GM18505 (cell line): ENCODE measurements around the gene FARP2.
"Not testable (repeated sequence)": the region's sequence is repeated elsewhere in the genome, so short reads cannot be mapped to it uniquely, and the experiment has no call there.

ENCODE experiments used
- ATAC-seq: cut with Tn5 transposase; IDR thresholded peaks from one replicate; pipeline ENCODE4 v1.9.1; 2021; ENCODE audit not compliant: unreplicated experiment
- POLR2A ChIP-seq: IDR thresholded peaks from 4 replicates; pipeline ENCODE4 v1.6.1; 2011; ENCODE audit warnings: borderline replicate concordance; ENCODE audit not compliant: insufficient read depth, insufficient read length; ENCODE audit errors: extremely low read depth

FARP2 gene

GRCh38 chr2:241315879-241316631, 40.0 kb upstream of the FARP2 start, which contains the start of gene SEPTIN2:
SEPTIN2 (plus strand) TSS chr2:241315925; CDS start chr2:241324233, 8,308 bp downstream.
- peak; percentile 38 for ATAC-seq
- peak; percentile 71 for TF ChIP-seq POLR2A

- no peak for TF ChIP-seq POLR2A
- no peak for ATAC-seq
Observed at GRCh38 chr2:241316825-241317224, 39.3 kb upstream of the FARP2 start.

- no peak for ATAC-seq
- TF ChIP-seq POLR2A = no peak
Observed at GRCh38 chr2:241317391-241317790, 38.7 kb upstream of the FARP2 start.

- not testable (repeated sequence) for ATAC-seq
Observed at GRCh38 chr2:241318830-241319229, 37.3 kb upstream of the FARP2 start.

GRCh38 chr2:241320394-241320793, 35.7 kb upstream of the FARP2 start:
- ATAC-seq = no peak
- no peak for TF ChIP-seq POLR2A

- ATAC-seq = no peak
- TF ChIP-seq POLR2A = no peak
Observed at GRCh38 chr2:241321033-241321432, 35.1 kb upstream of the FARP2 start.

GRCh38 chr2:241321886-241322285, 34.2 kb upstream of the FARP2 start:
- ATAC-seq = no peak
- TF ChIP-seq POLR2A = no peak

- ATAC-seq = no peak
- TF ChIP-seq POLR2A = no peak
Observed at GRCh38 chr2:241323778-241324177, 32.3 kb upstream of the FARP2 start.

GRCh38 chr2:241324775-241325174, 31.3 kb upstream of the FARP2 start:
- ATAC-seq = no peak
- TF ChIP-seq POLR2A = no peak

- TF ChIP-seq POLR2A = no peak
- no peak for ATAC-seq
Observed at GRCh38 chr2:241325257-241325656, 30.8 kb upstream of the FARP2 start.

- ATAC-seq = no peak
Observed at GRCh38 chr2:241329669-241330615, 26.1 kb upstream of the FARP2 start.

GRCh38 chr2:241330616-241330981, 25.5 kb upstream of the FARP2 start:
- TF ChIP-seq POLR2A = no peak

More at GRCh38 chr2:241329669-241330615, 26.1 kb upstream of the FARP2 start:
- TF ChIP-seq POLR2A = no peak

GRCh38 chr2:241334813-241335212, 21.3 kb upstream of the FARP2 start:
- no peak for ATAC-seq
- no peak for TF ChIP-seq POLR2A

More at GRCh38 chr2:241330616-241330981, 25.5 kb upstream of the FARP2 start:
- no peak for ATAC-seq
